Ammon's horn (tissue), 1 donor: ENCODE data around the gene DLG1.
"Not testable (repeated sequence)": the region's sequence is repeated elsewhere in the genome, so short reads cannot be mapped to it uniquely, and the experiment has no call there.

Experiments
- DNase-seq: peaks from one replicate; pipeline ENCODE4 v3.0.0-alpha.2; 2016; ENCODE audit warnings: low spot score

Gene DLG1

GRCh38 chr3:197244751-197245150, 53.7 kb downstream of the DLG1 start:
- DNase-seq = no peak

DNA sequence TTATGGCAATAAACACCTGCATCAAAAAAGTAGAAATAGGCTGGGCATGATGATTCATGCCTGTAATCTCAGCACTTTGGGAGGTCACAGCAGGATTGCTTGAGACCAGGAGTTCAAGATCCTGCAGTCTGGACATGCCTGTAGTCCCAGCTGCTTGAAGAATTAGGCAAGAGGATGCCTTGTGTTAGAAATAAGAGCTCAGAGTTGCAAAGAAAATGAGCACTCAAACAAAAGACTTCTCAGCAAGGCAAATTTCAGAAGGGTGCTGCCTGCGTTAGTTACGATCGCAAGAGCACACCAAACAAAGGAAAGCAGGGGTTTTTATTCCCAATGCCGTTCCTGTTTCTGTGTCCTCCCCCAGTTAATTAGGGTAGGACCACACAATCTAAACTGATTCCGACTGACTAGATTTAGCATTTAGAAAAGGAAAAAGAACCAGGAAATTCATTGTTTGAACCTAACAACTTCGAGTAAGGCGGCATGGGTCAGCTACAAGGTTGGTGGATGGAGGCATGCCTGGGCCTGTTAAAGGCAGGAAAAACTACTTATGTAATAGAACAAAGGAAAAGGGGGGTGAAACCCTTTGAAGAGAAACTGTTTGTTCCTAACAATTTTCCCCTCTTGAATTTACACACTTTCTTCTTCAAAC, 55.5 kb downstream of the DLG1 start:
- no peak for DNase-seq

DNA sequence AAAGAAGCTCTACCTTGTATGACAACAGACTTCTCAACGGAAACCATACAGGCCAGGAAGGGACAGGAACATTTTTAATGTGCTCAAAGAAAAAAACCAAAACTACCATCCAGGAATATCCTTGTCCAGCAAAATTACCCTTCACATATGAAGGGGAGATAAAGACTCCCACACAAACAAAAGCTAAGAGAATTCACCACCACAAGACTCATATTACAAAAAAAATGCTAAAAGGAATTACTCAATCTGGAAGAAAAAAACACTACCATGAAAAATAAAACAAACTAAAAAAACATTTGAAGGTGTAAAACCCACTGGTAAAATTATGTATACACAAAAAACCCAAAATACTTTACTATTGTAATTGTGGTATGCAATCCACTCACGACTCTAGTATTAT, 57.2 kb downstream of the DLG1 start:
- DNase-seq = no peak

- DNase-seq = no peak
Observed at GRCh38 chr3:197239857-197240256, 58.6 kb downstream of the DLG1 start.

DNA sequence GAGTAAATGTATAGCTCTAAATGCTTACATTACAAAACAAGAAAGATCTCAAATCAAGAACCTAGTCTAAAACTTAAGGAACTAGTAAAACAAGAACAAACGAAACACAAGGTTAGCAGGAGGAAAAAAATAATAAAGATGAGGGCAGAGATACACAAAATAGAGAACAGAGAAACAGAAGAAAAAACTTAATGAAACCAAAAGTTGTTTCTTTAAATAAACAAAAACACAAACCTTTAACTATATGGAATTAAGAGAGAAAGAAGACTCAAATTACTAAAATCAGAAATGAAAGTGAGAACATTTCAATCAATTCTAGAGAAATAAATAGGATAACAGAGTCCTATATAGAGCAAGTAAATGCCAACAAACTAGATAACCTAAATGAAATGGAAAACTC, 59.6 kb downstream of the DLG1 start:
- DNase-seq = no peak

DNA sequence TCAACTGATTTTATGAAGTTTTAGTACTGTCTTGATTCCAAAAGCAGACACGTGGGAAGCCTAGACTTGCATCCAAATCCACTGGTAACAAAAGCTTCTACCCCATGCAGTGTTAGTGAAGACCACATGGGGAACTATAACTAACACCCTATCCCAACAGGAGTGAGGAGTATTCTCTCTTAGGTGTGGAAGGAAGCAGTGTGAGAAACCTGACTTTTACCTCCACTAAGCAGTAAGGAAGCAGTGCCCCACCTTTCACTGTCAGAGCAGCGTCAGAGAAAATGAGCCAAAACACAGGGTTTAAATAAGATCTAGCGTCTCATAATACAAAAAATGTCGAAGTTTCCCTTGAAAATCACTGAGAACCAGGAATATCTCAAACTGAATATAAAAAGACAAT, 60.5 kb downstream of the DLG1 start:
- DNase-seq = no peak

- no peak for DNase-seq
Observed at GRCh38 chr3:197236362-197236761, 62.0 kb downstream of the DLG1 start.

DNA sequence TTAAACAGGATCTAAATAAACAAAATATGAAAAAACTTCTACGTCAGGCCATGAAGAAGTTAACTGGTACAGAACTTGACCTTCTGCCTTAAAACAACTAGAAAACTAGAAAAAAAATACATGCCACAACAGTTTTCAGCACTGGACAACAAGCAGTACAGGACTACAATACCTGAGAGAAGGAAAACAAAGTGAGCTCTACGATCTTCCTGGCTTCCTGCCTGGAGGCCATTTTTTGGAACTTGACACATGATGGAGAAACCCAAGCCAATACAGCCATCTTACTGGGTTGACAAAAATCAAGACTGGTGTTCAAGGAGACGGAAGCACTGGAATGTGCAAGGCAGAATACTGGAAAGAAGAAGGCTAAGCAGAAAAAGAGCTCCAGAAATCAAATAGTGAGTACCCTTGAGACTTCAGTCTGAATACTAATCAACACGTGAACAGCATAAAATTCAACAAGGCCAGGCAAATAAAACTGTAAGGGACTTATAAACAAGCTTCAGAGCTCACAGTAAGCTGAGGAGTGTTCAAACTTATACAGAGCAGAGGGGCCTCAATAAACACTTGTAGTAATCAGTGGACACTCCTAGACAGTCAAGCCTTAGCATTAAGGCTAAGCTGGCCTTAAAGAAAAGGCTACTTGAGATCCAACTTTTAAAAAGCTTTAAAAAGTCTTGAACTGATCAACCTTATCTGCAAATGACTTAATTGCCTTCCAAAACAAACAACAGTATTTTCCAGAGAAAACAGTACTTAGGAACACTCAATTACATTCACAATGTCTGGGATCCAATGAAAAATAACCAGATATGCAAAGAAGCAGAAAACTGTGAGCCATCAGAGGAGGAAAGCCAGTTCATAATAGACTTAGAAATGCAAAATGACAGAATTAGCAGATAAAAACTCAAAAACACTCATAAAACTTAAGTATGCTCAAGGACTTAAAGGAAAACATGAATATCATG, 63.2 kb downstream of the DLG1 start:
- DNase-seq = no peak

- DNase-seq = no peak
Observed at GRCh38 chr3:197231321-197231720, 67.1 kb downstream of the DLG1 start.

DNA sequence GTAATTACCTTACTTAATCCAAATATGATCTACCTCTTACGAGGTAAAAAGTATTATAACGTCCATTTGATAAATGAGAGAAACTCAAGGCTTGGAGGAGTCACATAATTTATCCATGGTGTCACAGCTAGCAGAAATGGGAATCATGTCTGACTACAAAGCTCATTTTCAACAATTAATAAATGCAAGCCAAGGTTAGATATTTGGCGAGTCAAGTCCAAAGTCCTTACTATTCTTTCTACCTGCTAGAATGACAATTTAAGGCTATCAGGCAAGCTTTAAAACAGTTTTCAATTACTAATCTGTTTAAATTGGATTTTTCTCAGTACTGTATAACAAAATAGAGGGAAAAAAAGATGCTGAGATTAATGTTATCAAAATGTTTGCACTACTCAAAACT, 68.6 kb downstream of the DLG1 start:
- no peak for DNase-seq

DNA sequence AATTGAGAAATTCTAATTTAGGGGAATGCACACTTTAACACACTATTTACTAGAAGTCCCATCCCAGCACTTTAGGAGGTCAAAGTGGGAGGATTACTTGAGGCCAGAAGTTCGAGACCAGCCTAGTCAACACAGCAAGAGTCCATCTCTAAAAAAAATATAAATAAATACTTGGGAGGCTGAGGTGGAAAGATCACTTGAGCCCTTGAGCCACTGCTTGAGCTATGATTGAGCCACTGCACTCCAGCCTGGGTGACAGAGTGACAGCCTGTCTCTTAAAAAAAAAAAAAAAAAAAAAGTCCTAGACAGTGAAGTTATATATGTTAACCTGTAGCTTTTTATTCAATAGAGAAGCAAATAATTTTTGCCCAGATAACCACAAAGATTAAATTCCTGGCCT, 69.2 kb downstream of the DLG1 start:
- DNase-seq = no peak

- DNase-seq = no peak
Observed at GRCh38 chr3:197227780-197228574, 70.4 kb downstream of the DLG1 start.

GRCh38 chr3:197226179-197226578, 72.2 kb downstream of the DLG1 start:
- no peak for DNase-seq

GRCh38 chr3:197225579-197225978, 72.8 kb downstream of the DLG1 start:
- no peak for DNase-seq

DNA sequence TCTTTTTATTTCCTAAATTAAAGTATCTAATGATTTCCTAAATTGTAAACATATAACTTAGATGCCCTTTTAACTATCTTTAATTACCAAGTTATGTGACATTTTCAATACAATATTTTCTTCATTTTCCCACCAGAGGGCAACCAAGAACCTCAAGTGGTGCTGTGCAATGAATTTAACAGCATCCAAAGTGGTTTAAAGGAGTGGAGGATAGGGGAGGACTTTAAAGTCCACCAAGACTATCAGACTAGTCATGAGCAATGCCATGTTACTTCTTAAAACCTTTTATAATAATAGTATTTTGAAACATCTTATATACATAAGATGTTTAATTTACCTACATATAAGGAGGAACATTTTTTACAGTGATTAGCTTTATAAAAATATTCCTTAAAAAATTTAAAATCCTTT, 74.4 kb downstream of the DLG1 start:
- DNase-seq = peak; percentile 54

GRCh38 chr3:197222937-197223370, 75.5 kb downstream of the DLG1 start:
- DNase-seq = no peak

DNA sequence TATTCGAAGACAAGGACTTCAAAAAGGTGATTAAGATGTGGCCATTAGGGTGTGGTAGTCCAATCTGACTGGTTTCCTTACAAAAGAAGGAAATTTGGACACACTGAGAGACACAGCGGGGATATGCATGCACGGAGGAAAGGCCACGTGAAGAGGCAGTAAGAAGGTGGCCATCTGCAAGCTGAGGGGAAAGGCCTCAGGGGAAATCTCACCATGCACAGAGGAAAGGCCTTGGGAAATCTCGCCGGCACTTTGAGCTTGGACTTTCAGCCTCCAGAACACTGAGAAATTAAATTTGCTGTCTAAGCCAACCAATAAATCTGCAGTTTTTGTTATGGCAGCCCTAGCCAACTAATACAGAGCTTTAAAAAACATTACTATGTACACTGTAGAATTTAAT, 78.8 kb downstream of the DLG1 start:
- DNase-seq = no peak

GRCh38 chr3:197218210-197218609, 80.2 kb downstream of the DLG1 start:
- no peak for DNase-seq

DNA sequence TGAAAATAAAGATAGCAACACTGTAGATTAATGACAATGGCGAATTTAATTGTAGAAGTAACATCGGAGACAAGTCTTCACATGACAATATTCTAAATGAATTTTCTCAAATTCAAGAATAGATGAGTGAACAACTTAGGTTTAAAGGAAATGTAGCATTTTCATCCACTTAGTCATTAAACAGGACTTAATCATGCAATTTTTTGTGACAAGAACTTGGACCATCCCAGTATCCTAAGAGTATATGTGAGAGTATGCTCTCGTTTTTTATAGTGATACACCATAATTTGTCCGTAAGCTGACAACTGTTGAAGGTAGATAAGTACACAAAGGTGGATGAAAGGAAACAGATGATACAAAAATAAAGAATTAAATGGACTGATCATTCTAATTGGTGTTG, 81.5 kb downstream of the DLG1 start:
- DNase-seq = no peak

GRCh38 chr3:197216169-197216860, 82.1 kb downstream of the DLG1 start:
- no peak for DNase-seq

- no peak for DNase-seq
Observed at GRCh38 chr3:197212290-197212689, 86.1 kb downstream of the DLG1 start.

- DNase-seq = not testable (repeated sequence)
Observed at GRCh38 chr3:197211698-197212097, 86.7 kb downstream of the DLG1 start.
